ENCODE measurements around the gene ADCK2. TPM values are rescaled to one million over a fixed set of nuclear protein-coding genes. Genes with fewer than 3 reads are reported as not detected.
A peak's percentile ranks its signal among the peaks of the same experiment; 100 is the strongest.
"Not testable (repeated sequence)": the region's sequence is repeated elsewhere in the genome, so short reads cannot be mapped to it uniquely, and the experiment has no call there.

Gene ADCK2
- total RNA-seq, 2 experiments from 2014 or later = 23.5 to 24.5 TPM

- Mint-ChIP-seq H3K27me3 (peaks cover 5% of the 10 kb centered on the region), H3K9me3 (no peaks in the 10 kb centered on the region), H3K4me1 (peaks cover 16% of the 10 kb centered on the region), H3K36me3 (no peaks in the 10 kb centered on the region), H3K4me3 (no peak overlapping the region), H3K27ac (no peak overlapping the region)
- POLR2A ChIA-PET = no interaction called here
- ATAC-seq (ENCODE audit: low read depth) (no peak), DNase-seq (no peak)
These were observed 18.7 kb upstream of the ADCK2 start for GRCh38 chr7:140654109-140654387.

DNA sequence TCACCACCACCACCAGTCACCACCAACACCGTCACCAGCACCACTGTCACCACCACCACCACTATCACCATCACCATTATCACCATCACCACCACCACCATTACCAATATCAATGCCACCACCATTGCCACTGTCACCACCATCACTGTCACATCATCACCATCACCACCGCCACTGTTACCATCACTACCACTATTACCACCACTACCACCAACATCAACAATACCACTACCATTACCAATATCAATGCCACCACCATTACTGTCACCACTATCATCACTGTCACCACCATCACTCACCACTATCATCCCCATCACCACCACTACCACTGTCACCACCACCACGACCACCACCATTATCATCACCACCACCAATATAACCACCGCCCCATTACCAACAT, 18.1 kb upstream of the ADCK2 start:
- Mint-ChIP-seq H3K4me1 (peaks cover 16% of the 10 kb centered on the region), H3K9me3 (no peaks in the 10 kb centered on the region), H3K36me3 (no peaks in the 10 kb centered on the region), H3K27me3 (peaks cover 10% of the 10 kb centered on the region), H3K27ac (peak overlapping the region; percentile 45), H3K4me3 (no peak overlapping the region)
- DNase-seq = no peak
- POLR2A ChIA-PET = no interaction called here
- no peak for ATAC-seq (ENCODE audit: low read depth)

DNA sequence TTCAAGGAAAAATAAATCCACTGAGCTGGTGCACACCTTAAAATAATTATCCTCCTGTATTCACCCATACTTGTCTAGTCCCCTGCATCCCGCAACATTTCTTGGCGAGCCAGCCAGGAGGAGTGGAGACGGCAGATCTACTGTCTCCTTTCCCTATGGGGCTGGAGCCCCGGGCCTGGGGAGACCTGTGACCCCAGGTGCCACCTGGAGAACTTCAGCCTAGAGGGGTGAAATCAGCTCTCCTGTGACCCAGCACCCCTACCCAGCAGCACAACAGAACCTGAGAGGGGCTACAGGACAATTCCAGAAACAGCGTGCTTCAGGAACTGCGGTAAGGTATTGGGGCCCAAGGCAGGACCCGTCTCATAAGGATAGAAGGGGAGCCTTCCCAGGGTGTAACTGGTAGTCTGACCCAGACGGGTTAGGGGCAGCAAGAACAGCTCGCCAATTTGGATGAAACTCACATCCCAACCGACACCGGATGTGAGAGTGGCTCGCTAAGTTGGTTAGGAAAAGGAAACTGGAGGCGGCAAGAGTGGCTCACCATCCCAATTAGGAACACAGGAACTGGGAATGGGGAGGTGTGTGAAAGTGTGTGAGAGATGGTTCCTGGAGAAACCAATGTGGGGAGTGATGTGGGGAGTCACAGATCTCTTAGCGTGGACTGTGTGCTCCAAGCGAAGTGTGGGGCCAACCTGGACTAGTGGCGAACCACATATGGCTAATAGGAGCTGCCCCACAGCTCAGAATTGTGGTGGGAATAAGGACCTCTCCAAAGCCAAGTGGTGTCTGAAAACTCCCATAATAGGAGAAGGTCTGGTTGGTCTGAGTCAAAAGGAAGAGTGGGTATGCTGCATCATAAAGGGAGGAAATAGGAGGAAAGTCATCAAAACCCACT, 17.0 kb upstream of the ADCK2 start:
- ATAC-seq (ENCODE audit: low read depth) (no peak), DNase-seq (no peak)
- Mint-ChIP-seq H3K4me3 (peak overlapping the region; percentile 81), H3K9me3 (no peaks in the 10 kb centered on the region), H3K4me1 (peaks cover 16% of the 10 kb centered on the region), H3K27me3 (peaks cover 12% of the 10 kb centered on the region), H3K27ac (peak overlapping the region; percentile 88), H3K36me3 (no peaks in the 10 kb centered on the region)
- POLR2A ChIA-PET = interaction anchor here (1.0 to 2.0 kb wide), 4 partner anchors 12 to 358 kb away, joined by 3 to 7 read pairs (median 3); no protein-coding TSS in a partner anchor

DNA sequence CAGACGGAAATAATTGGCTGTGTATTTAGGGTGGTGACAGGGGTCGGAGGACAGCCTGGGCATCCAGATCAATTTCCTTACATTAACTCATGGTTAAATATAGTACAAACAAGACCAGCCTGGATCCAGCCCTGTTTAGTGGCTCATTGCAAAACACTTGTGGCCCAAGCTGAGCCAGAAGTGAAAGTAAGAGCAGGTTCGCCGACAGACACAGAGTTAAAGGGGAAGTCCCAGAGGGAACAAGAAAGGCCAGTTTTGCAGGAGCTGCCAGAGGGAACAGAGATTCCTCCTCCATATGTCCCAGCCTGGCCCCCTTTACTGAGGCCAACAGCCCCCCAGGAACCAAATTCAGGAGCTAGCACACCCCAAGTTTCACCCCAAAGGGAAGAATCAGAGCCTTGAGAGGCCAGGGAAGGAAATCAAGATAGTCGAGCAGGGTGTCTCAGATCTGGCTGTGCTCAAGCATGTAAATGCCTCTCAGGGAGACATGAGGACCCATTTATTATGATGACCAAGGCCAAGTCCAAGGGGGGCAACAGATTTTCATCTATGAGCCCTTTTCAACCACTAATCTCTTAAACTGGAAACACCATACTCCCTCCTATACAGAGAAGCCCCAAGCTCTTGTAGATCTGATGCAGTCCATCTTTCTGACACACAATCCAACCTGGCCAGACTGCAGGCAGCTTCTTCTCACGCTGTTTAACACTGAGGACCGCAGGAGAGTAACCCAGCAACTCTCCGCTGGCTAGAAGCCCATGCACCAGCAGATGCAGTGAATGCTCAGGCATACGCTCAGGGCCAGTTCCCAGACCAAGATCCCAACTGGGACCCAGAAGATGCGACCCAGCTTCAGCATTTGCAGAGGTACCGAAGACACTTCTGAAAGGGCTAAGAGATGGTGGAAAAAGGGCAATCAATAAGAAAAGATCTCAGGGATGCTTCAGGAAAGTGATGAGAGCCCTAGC, 15.9 kb upstream of the ADCK2 start:
- DNase-seq (peak; percentile 54), ATAC-seq (ENCODE audit: low read depth) (peak; percentile 92)
- peaks cover 12% of the 10 kb centered on the region for H3K27me3 Mint-ChIP-seq
- H3K4me3 Mint-ChIP-seq = peak overlapping the region; percentile 81
- POLR2A ChIA-PET = interaction anchor here (1.0 to 2.0 kb wide), 5 partner anchors 14 to 357 kb away, joined by 3 to 7 read pairs (median 3); no protein-coding TSS in a partner anchor
- no peaks in the 10 kb centered on the region for H3K9me3 Mint-ChIP-seq
- H3K36me3 Mint-ChIP-seq = no peaks in the 10 kb centered on the region
- H3K27ac Mint-ChIP-seq = peak overlapping the region; percentile 88
- peaks cover 16% of the 10 kb centered on the region for H3K4me1 Mint-ChIP-seq

DNA sequence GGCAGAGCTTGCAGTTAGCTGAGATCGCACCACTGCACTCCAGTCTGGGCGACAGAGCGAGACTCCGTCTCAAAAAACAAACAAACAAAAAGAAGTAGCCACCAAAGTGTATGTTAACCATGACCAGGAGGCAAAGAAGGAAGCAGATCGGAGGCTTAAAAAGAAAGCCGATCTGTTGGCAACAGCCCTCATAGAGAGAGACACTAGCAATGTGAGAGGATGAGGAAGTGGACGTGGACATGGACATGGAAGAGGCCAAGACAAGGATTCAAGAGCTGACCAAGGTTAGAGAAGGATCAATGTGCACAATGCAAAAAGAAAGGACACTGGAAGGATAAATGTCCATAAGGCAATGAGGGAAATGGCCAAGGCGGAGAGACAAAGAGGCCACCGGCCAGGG, 14.9 kb upstream of the ADCK2 start:
- H3K9me3 Mint-ChIP-seq = no peaks in the 10 kb centered on the region
- ATAC-seq (ENCODE audit: low read depth) (no peak), DNase-seq (no peak)
- POLR2A ChIA-PET = no interaction called here
- H3K27me3 Mint-ChIP-seq = peaks cover 12% of the 10 kb centered on the region
- no peak overlapping the region for H3K27ac Mint-ChIP-seq
- peaks cover 16% of the 10 kb centered on the region for H3K4me1 Mint-ChIP-seq
- no peaks in the 10 kb centered on the region for H3K36me3 Mint-ChIP-seq
- H3K4me3 Mint-ChIP-seq = no peak overlapping the region

DNA sequence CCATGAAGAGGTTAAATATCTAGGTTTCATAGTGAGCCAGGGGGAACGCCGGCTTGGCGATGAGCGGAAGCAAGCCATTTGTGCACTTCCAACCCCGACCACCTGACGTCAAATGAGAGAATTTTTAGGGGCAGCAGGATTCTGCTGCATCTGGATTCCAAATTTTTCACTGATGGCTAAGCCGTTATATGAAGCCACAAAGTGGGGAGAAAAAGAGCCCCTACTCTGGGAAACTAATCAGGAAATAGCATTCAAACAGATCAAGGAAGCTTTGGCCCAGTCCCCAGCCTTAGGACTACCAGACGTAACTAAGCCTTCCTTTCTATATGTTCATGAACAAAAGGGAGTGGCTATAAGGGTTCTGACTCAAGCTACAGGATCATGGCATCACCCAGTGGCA, 12.9 kb upstream of the ADCK2 start:
- Mint-ChIP-seq H3K9me3 (no peaks in the 10 kb centered on the region), H3K27me3 (peaks cover 22% of the 10 kb centered on the region), H3K36me3 (no peaks in the 10 kb centered on the region), H3K4me1 (peaks cover 13% of the 10 kb centered on the region), H3K4me3 (no peak overlapping the region), H3K27ac (no peak overlapping the region)
- no peak for ATAC-seq (ENCODE audit: low read depth)
- no peak for DNase-seq
- POLR2A ChIA-PET = no interaction called here

GRCh38 chr7:140661124-140661523, 11.6 kb upstream of the ADCK2 start:
- Mint-ChIP-seq H3K4me1 (peaks cover 8% of the 10 kb centered on the region), H3K4me3 (no peak overlapping the region), H3K36me3 (no peaks in the 10 kb centered on the region), H3K9me3 (no peaks in the 10 kb centered on the region), H3K27me3 (peaks cover 34% of the 10 kb centered on the region), H3K27ac (no peak overlapping the region)
- DNase-seq = no peak
- POLR2A ChIA-PET = no interaction called here
- no peak for ATAC-seq (ENCODE audit: low read depth)

DNA sequence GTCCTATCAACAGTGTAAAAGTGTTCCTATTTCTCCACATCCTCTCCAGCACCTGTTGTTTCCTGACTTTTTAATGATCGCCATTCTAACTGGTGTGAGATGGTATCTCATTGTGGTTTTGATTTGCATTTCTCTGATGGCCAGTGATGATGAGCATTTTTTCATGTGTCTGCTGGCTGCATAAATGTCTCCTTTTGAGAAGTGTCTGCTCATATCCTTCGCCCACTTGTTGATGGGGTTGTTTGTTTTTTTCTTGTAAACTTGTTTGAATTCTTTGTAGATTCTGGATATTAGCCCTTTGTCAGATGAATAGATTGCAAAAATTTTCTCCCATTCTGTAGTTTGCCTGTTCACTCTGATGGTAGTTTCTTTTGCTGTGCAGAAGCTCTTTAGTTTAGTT, 9.8 kb upstream of the ADCK2 start:
- H3K27me3 Mint-ChIP-seq = peaks cover 34% of the 10 kb centered on the region
- H3K4me3 Mint-ChIP-seq; H3K9me3 Mint-ChIP-seq; H3K36me3 Mint-ChIP-seq; DNase-seq; H3K27ac Mint-ChIP-seq; H3K4me1 Mint-ChIP-seq; POLR2A ChIA-PET; ATAC-seq (ENCODE audit: low read depth): not testable (repeated sequence)

GRCh38 chr7:140667476-140667875, 5.3 kb upstream of the ADCK2 start:
- Mint-ChIP-seq H3K4me1 (peaks cover 9% of the 10 kb centered on the region), H3K9me3 (no peaks in the 10 kb centered on the region), H3K27me3 (peaks cover 30% of the 10 kb centered on the region), H3K27ac (no peak overlapping the region), H3K4me3 (no peak overlapping the region), H3K36me3 (no peaks in the 10 kb centered on the region)
- DNase-seq (no peak), ATAC-seq (ENCODE audit: low read depth) (no peak)
- POLR2A ChIA-PET = no interaction called here

DNA sequence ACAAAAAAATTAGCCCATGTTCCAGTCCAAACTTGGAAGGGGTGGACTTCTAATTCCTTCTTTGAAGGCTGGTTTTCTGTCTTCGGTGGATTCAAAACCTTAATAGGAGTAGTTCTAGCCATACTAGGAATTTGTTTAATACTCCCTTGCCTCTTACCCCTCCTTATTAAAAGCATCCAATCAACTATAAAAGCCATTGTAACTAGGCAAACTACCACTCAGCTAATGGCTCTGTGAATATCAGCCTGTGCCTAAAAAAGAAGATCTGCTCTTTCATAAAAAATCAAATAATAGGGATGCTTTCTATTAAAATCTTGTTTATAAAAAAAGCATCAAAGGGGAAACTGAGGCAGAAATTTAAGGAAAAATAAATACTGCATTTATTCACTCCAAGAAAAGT, 4.1 kb upstream of the ADCK2 start:
- DNase-seq = no peak
- Mint-ChIP-seq H3K36me3 (no peaks in the 10 kb centered on the region), H3K27ac (no peak overlapping the region), H3K4me3 (no peak overlapping the region), H3K27me3 (peaks cover 26% of the 10 kb centered on the region), H3K4me1 (peaks cover 9% of the 10 kb centered on the region), H3K9me3 (no peaks in the 10 kb centered on the region)
- POLR2A ChIA-PET = interaction anchor here (0.6 kb wide), 1 partner anchor 1124 kb away, joined by 3 read pairs; no protein-coding TSS in a partner anchor
- ATAC-seq (ENCODE audit: low read depth) = no peak

DNA sequence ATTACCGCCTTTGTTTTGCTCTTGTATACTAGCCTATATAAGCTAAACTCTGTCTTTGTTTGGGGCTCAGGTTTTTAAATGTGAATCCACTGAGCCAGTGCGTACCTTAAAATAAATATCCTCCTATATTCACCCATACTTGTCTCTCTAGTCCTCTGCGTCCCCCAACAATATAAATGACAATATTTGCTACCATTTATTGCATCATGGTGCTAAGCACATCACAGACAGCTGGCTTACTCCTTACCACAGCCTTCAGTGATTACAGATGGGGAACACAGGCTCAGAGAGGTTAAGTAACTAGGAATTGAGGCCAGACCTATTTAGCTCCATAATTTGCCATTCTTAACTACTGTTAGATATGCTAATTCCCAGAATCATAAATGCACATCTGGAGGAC, 3.4 kb upstream of the ADCK2 start:
- Mint-ChIP-seq H3K4me3 (no peak overlapping the region), H3K9me3 (no peaks in the 10 kb centered on the region), H3K27ac (no peak overlapping the region), H3K36me3 (no peaks in the 10 kb centered on the region), H3K4me1 (peaks cover 15% of the 10 kb centered on the region), H3K27me3 (peaks cover 22% of the 10 kb centered on the region)
- POLR2A ChIA-PET = no interaction called here
- DNase-seq = no peak
- no peak for ATAC-seq (ENCODE audit: low read depth)

DNA sequence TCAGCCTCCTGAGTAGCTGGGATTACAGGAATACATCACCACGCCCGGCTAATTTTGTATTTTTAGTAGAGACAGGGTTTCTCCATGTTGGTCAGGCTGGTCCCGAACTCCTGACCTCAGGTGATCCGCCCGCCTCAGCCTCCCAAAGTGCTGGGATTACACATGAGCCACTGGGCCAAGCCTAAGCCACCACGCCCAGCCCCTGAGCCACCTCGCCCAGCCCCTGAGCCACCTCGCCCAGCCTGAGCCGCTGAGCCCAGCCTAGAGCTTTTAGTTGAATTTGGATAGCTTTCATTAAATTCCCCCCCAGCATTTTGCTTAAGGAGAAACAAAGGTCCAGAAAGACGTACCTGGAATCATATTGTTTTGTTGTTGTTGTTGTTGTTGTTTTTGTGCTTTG, 2.9 kb upstream of the ADCK2 start:
- H3K36me3 Mint-ChIP-seq; H3K27ac Mint-ChIP-seq; H3K9me3 Mint-ChIP-seq; DNase-seq; POLR2A ChIA-PET; H3K4me3 Mint-ChIP-seq; ATAC-seq (ENCODE audit: low read depth): not testable (repeated sequence)
- H3K27me3 Mint-ChIP-seq = peaks cover 21% of the 10 kb centered on the region
- H3K4me1 Mint-ChIP-seq = peaks cover 20% of the 10 kb centered on the region

GRCh38 chr7:140670343-140670935, 2.3 kb upstream of the ADCK2 start:
- no peak for ATAC-seq (ENCODE audit: low read depth)
- Mint-ChIP-seq H3K27me3 (peaks cover 15% of the 10 kb centered on the region), H3K4me3 (no peak overlapping the region), H3K9me3 (no peaks in the 10 kb centered on the region), H3K4me1 (peaks cover 25% of the 10 kb centered on the region), H3K27ac (no peak overlapping the region), H3K36me3 (no peaks in the 10 kb centered on the region)
- POLR2A ChIA-PET = no interaction called here
- DNase-seq = no peak

Data from activated naive CD8-positive, alpha-beta T cell treated with anti-CD3 and anti-CD28 coated beads, Interleukin-2, amount 10 ng/mL, durations not matched to agents 7 days and 5 days (primary cell).